Endothelial cell of umbilical vein (primary cell): ENCODE data around the gene ZNF423. TPM values are rescaled to one million over a fixed set of nuclear protein-coding genes. Genes with fewer than 3 reads are reported as not detected.

Source experiments
- BruUV-seq: library from RNA; stranded (reverse); fragments of 400-500 nt; replicated peaks from 2 replicates; lab custom pipeline; 2021; lab: Mats Ljungman, UMichigan
- CTCF ChIA-PET: fragments of 300-600, 350-600 bp; sonication (Branson Sonifier 250); formaldehyde crosslinking; loops from one replicate; lab custom pipeline; 2021; ENCODE audit warnings: antibody characterized with exemption, inconsistent platforms; lab: Charles Lee
- POLR2A ChIA-PET: fragments of 300-600, 350-600 bp; sonication (Branson Sonifier 250); formaldehyde crosslinking; loops from one replicate; lab custom pipeline; 2021; ENCODE audit warnings: antibody characterized with exemption, inconsistent platforms; lab: Charles Lee
- DNase-seq: peaks from one replicate; pipeline ENCODE4 v3.0.0-alpha.2; 2011; ENCODE audit warnings: low read depth, low spot score
- FAIRE-seq: peaks from 2 replicates; lab custom pipeline; 2011; peaks lifted over from hg19 to GRCh38; lab: Jason Lieb, UNC
- H2AFZ ChIP-seq: 2 replicates; pipeline ENCODE4 v1.6.0; 2012; ENCODE audit warnings: low read depth, low read length, control low read depth, inconsistent platforms
- H3K27ac ChIP-seq: 2 replicates; pipeline ENCODE4 v1.5.1; 2011; ENCODE audit warnings: low read depth, mild to moderate bottlenecking, control low read depth, low read length, moderate library complexity; ENCODE audit not compliant: insufficient read depth
- H3K27me3 ChIP-seq, 2 experiments: 2 replicates each; pipeline versions ENCODE4 v1.6.0 to v1.6.1; 2011; ENCODE audit warnings: low read length in 2 of 2, mixed read lengths in 1 of 2; ENCODE audit not compliant: control insufficient read depth in 2 of 2, insufficient read depth in 2 of 2
- H3K36me3 ChIP-seq, 2 experiments: 2 replicates in 1 of 2; 3 replicates in 1 of 2; pipeline ENCODE4 v1.5.1; 2011; ENCODE audit warnings: low read length in 2 of 2, mild to moderate bottlenecking in 1 of 2, moderate library complexity in 1 of 2; ENCODE audit not compliant: control insufficient read depth in 2 of 2, insufficient read depth in 2 of 2; ENCODE audit errors: extremely low read depth in 1 of 2
- H3K4me1 ChIP-seq: 3 replicates; pipeline ENCODE4 v1.5.1; 2011; ENCODE audit warnings: mild to moderate bottlenecking, low read length; ENCODE audit not compliant: control insufficient read depth, insufficient read depth; ENCODE audit errors: extremely low read depth
- H3K4me2 ChIP-seq: 2 replicates; pipeline ENCODE4 v1.6.1; 2011; ENCODE audit warnings: low read length, control low read depth, mixed read lengths; ENCODE audit not compliant: insufficient read depth
- H3K4me3 ChIP-seq, 3 experiments: fragments of 200-600 bp in 1 of 3; sonication (generic), shearing (Covaris generic) in 1 of 3; replicated peaks in 1 of 3; 2 replicates each; pipeline ENCODE4 v1.5.1; 2011 to 2016; ENCODE audit warnings: control low read depth in 3 of 3, low read length in 3 of 3, mild to moderate bottlenecking in 2 of 3, inconsistent platforms in 1 of 3, low read depth in 1 of 3, moderate library complexity in 1 of 3; ENCODE audit not compliant: insufficient read depth in 1 of 3
- H3K79me2 ChIP-seq: 2 replicates; pipeline ENCODE4 v1.6.0; 2012; ENCODE audit warnings: low read length, inconsistent platforms; ENCODE audit not compliant: control insufficient read depth, insufficient read depth
- H3K9ac ChIP-seq: replicated peaks from 2 replicates; pipeline ENCODE3; 2011; ENCODE audit warnings: low read length, control low read depth; ENCODE audit not compliant: insufficient read depth; ENCODE audit errors: extremely low read depth
- H3K9me1 ChIP-seq: replicated peaks from 3 replicates; pipeline ENCODE4 v1.6.0; 2011; ENCODE audit warnings: mild to moderate bottlenecking, low read length; ENCODE audit not compliant: control insufficient read depth, insufficient read depth; ENCODE audit errors: extremely low read depth
- H3K9me3 ChIP-seq: replicated peaks from 2 replicates; pipeline ENCODE4 v1.5.1; 2012; ENCODE audit warnings: low read length, inconsistent platforms; ENCODE audit not compliant: control insufficient read depth, insufficient read depth
- H4K20me1 ChIP-seq: replicated peaks from 2 replicates; pipeline ENCODE3; 2011; ENCODE audit warnings: mild to moderate bottlenecking, low read length; ENCODE audit not compliant: control insufficient read depth, insufficient read depth; ENCODE audit errors: extremely low read depth
- EZH2 ChIP-seq: IDR thresholded peaks from 2 replicates; pipeline ENCODE4 v1.6.1; 2012; ENCODE audit warnings: borderline replicate concordance, low read depth, mild to moderate bottlenecking, moderate library complexity, low read length, inconsistent platforms; ENCODE audit not compliant: severe bottlenecking
- FOS ChIP-seq: IDR thresholded peaks from 2 replicates; pipeline ENCODE4 v1.6.1; 2011; ENCODE audit warnings: mild to moderate bottlenecking, low read length, moderate library complexity, borderline replicate concordance; ENCODE audit not compliant: insufficient read depth
- GATA2 ChIP-seq: IDR thresholded peaks from 2 replicates; pipeline ENCODE4 v1.7.0; 2011; ENCODE audit warnings: low read depth, mild to moderate bottlenecking, moderate library complexity, mixed read lengths, low read length; ENCODE audit not compliant: insufficient read length, insufficient read depth
- JUN ChIP-seq: IDR thresholded peaks from 2 replicates; pipeline ENCODE4 v1.6.1; 2011; ENCODE audit warnings: borderline replicate concordance, low read depth; ENCODE audit not compliant: insufficient read length, insufficient read depth
- MYC ChIP-seq: IDR thresholded peaks from one replicate; pipeline ENCODE4 v1.6.1; 2011; ENCODE audit warnings: mild to moderate bottlenecking, low read depth, low read length
- POLR2A ChIP-seq: IDR thresholded peaks from 2 replicates; pipeline ENCODE4 v1.6.1; 2012; ENCODE audit warnings: low read depth, mild to moderate bottlenecking, control low read depth, low read length
- POLR2AphosphoS5 ChIP-seq: IDR thresholded peaks from 2 replicates; pipeline ENCODE4 v1.6.1; 2012; ENCODE audit warnings: low read depth, mild to moderate bottlenecking, control low read depth, low read length, moderate library complexity; ENCODE audit not compliant: insufficient read depth
- dilution Hi-C: fragments of 300-500 bp; cut with MboI; formaldehyde crosslinking; loops from one replicate; pipeline ENCODE4 v1.15.0; 2019; ENCODE audit warnings: low sequenced_read_pairs; ENCODE audit not compliant: extremely low pct_ligation_motif_present
- intact Hi-C: fragments of 100-400 bp; cut with micrococcal nuclease; formaldehyde crosslinking; loops from one replicate; pipeline ENCODE4 v1.10.0; 2022
- polyA plus RNA-seq, 4 experiments: library from polyadenylated mRNA; depleted of rRNA in 3 of 4; stranded (reverse) in 3 of 4; unstranded in 1 of 4; fragments of >200 nt; gene quantifications; 2 replicates each; pipeline versions ENCODE4 v1.2.1 to v1.2.3, GENCODE V29; 2011 to 2012; ENCODE audit warnings: missing spikeins in 1 of 4
- total RNA-seq: library from RNA; stranded (reverse); gene quantifications from 2 replicates; pipeline ENCODE4 v1.2.3, GENCODE V29; 2021
- TF ChIP-seq, protein P1 (sequence below): IDR thresholded peaks from 2 replicates; pipeline ENCODE4 v1.6.1; 2011; ENCODE audit not compliant: insufficient read depth, insufficient read length
- TF ChIP-seq, protein P2 (sequence below), 2 donors: IDR thresholded peaks; 1 replicate in 1 of 2; 2 replicates in 1 of 2; pipeline ENCODE4 v1.5.1; 2011; ENCODE audit warnings: low read length in 2 of 2, mild to moderate bottlenecking in 2 of 2, moderate library complexity in 2 of 2, control low read depth in 1 of 2, inconsistent platforms in 1 of 2, low read depth in 1 of 2; ENCODE audit not compliant: insufficient read depth in 1 of 2; ENCODE audit errors: extremely low read depth in 1 of 2

ZNF423 gene
- total and polyA plus RNA-seq, 2 donors (not counting 3 experiments of a cell fraction or from before 2014, with no cell fraction given) = 2.2 to 8.1 TPM

DNA sequence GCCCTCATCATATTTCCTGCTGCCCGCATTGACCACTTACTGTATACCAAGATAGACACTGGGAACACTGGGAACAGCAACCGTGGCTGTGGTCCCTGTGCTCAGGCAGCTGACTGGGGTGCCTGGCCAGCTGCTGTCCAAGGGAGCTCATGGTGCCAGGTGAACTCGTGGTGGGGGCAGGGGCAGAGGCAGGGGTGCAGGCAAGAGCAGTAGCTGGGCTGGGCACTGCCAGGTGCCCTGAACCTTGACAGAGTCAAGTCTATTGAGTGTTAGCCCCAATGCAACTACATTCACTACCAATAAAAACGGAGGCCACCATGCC is 279.8 kb downstream of the ZNF423 start:
- ChIA-PET CTCF (interaction anchor here (1.3 kb wide), 1 partner anchor 17 kb away, joined by 4 read pairs; no protein-coding TSS in a partner anchor), POLR2A (no interaction called here)
- DNase-seq (no peak), FAIRE-seq (no peak)
- H3K27ac ChIP-seq = no peak overlapping the region
- H3K9ac ChIP-seq = no peak overlapping the region
- H3K27me3 ChIP-seq = no peaks in the 10 kb centered on the region
- H4K20me1 ChIP-seq = no peaks in the 10 kb centered on the region
- intact Hi-C loops (no loop called here), dilution Hi-C loops (no loop called here)
- H3K9me1 ChIP-seq = no peaks in the 10 kb centered on the region
- H3K4me3 ChIP-seq = no peak overlapping the region
- TF ChIP-seq POLR2AphosphoS5 (no peak), GATA2 (no peak), EZH2 (no peak), MYC (no peak), POLR2A (no peak), FOS (no peak), JUN (no peak)
- TF ChIP-seq, protein P1, sequence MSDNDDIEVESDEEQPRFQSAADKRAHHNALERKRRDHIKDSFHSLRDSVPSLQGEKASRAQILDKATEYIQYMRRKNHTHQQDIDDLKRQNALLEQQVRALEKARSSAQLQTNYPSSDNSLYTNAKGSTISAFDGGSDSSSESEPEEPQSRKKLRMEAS = no peak
- TF ChIP-seq, protein P2, sequence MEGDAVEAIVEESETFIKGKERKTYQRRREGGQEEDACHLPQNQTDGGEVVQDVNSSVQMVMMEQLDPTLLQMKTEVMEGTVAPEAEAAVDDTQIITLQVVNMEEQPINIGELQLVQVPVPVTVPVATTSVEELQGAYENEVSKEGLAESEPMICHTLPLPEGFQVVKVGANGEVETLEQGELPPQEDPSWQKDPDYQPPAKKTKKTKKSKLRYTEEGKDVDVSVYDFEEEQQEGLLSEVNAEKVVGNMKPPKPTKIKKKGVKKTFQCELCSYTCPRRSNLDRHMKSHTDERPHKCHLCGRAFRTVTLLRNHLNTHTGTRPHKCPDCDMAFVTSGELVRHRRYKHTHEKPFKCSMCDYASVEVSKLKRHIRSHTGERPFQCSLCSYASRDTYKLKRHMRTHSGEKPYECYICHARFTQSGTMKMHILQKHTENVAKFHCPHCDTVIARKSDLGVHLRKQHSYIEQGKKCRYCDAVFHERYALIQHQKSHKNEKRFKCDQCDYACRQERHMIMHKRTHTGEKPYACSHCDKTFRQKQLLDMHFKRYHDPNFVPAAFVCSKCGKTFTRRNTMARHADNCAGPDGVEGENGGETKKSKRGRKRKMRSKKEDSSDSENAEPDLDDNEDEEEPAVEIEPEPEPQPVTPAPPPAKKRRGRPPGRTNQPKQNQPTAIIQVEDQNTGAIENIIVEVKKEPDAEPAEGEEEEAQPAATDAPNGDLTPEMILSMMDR (IDR thresholded peaks at IDR 0.05; ENCODE audit: extremely low read depth in 1 of 2, insufficient read depth in 1 of 2, low read depth in 1 of 2, low read length in 2 of 2) = no peak
- H2AFZ ChIP-seq = no peak overlapping the region
- no peak overlapping the region for H3K4me2 ChIP-seq
- H3K4me1 ChIP-seq = no peaks in the 10 kb centered on the region
- H3K79me2 ChIP-seq = no peaks in the 10 kb centered on the region
- no peaks in the 10 kb centered on the region for H3K9me3 ChIP-seq
- BruUV-seq = no TSS peak
- H3K36me3 ChIP-seq = no peaks in the 10 kb centered on the region
